Measurements from ENCODE around the gene UGT1A6.

Gene UGT1A6

DNA sequence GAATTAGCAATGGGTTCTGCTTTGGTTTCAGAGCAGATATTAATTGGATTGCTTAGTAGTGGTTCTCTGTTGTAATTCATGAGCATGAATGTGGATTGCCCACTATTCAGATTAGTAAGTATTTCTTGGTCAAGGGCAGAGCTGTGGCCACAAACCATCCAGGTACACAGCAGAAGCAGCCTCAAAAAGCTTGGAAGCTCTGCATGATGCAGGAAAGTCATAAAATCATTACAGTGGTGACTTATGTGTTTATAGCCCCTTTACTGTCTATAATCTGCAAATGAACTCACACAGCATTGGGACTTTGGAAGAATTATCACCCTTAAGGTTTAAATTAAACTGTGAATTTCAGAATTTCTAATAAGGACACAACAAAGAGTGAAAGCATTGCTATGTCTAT, 65.5 kb downstream of the UGT1A6 start:
- H3K4me1 Mint-ChIP-seq (ENCODE audit: low read depth), result no peaks in the 10 kb centered on the region
- no peaks in the 10 kb centered on the region for H3K9me3 Mint-ChIP-seq

DNA sequence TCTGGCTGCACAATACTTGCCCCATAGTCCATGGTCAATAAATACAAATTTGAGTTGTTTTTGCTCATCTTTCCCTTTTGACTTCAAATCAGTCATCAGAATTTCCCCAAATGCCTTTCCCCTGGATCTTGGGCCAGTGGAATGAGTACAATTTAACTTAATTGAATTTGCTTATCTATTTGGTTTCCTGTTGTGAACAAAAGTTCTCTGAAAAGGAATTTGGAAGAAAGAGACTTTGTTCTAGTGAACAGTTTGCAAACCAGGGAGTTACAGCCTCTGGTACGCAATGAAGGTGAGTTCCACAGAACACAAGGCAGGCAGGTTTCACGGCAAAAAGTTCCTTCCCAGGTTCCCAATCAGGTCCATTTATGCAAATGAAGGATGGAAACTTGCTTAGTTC, 66.2 kb downstream of the UGT1A6 start:
- no peaks in the 10 kb centered on the region for H3K36me3 Mint-ChIP-seq (ENCODE audit: low read depth)

More for the DNA sequence above, 65.5 kb downstream of the UGT1A6 start:
- Mint-ChIP-seq H3K4me3 (no peak overlapping the region), H3K36me3 (ENCODE audit: low read depth) (no peaks in the 10 kb centered on the region), H3K27ac (no peak overlapping the region), H3K27me3 (peaks cover 20% of the 10 kb centered on the region)
- no peak for DNase-seq

GRCh38 chr2:233760043-233760442, 67.4 kb downstream of the UGT1A6 start, which contains the start of gene UGT1A1:
TSS of gene UGT1A1 (plus strand) at chr2:233760270. CDS start at chr2:233760288, 18 bp downstream.
- peaks cover 21% of the 10 kb centered on the region for H3K27me3 Mint-ChIP-seq
- DNase-seq, result no peak
- no peaks in the 10 kb centered on the region for H3K4me1 Mint-ChIP-seq (ENCODE audit: low read depth)
- H3K9me3 Mint-ChIP-seq, result no peaks in the 10 kb centered on the region
- no peaks in the 10 kb centered on the region for H3K36me3 Mint-ChIP-seq (ENCODE audit: low read depth)
- no peak within 1 kb of the TSS for H3K4me3 Mint-ChIP-seq
- no peak within 1 kb of the TSS for H3K27ac Mint-ChIP-seq

More for the DNA sequence above, 66.2 kb downstream of the UGT1A6 start:
- no peak for DNase-seq
- Mint-ChIP-seq H3K27ac (no peak overlapping the region), H3K4me1 (ENCODE audit: low read depth) (no peaks in the 10 kb centered on the region), H3K27me3 (peaks cover 20% of the 10 kb centered on the region), H3K4me3 (no peak overlapping the region), H3K9me3 (no peaks in the 10 kb centered on the region)

DNA sequence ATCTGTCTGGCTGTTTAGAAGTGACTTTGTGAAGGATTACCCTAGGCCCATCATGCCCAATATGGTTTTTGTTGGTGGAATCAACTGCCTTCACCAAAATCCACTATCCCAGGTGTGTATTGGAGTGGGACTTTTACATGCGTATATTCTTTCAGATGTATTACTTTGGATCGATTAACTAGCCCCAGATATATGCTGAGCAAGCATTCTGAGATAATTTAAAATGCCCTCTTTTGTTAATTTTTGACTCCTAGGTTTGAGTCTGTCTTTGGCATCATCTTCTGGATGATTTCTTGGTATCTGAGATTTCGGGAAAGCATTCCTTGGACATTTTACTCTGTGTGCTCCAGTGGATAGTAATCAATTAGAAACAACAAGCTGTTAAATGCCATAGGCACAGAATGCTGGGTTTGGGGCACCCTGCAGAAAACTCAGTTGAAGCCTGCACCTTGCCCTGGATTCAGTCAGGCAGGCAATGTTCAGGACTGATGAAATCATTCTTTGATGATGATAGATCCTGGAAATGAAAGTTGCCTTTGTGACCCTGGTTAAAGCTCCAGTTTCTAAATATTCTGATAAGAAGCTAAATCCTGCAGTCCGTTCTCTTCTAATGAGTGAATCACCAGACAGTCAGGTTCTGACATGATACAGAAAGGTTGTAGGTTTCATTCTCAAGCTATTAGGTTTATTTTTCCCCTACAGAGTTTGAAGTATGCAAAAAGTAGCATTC, 68.5 kb downstream of the UGT1A6 start:
- peaks cover 24% of the 10 kb centered on the region for H3K27me3 Mint-ChIP-seq
- H3K9me3 Mint-ChIP-seq, result no peaks in the 10 kb centered on the region
- no peak overlapping the region for H3K4me3 Mint-ChIP-seq
- no peak for DNase-seq
- H3K36me3 Mint-ChIP-seq (ENCODE audit: low read depth), result no peaks in the 10 kb centered on the region
- H3K27ac Mint-ChIP-seq, result no peak overlapping the region
- no peaks in the 10 kb centered on the region for H3K4me1 Mint-ChIP-seq (ENCODE audit: low read depth)

- Mint-ChIP-seq H3K4me1 (ENCODE audit: low read depth) (no peaks in the 10 kb centered on the region), H3K27me3 (peaks cover 28% of the 10 kb centered on the region), H3K4me3 (no peak overlapping the region), H3K27ac (no peak overlapping the region), H3K36me3 (ENCODE audit: low read depth) (no peaks in the 10 kb centered on the region), H3K9me3 (no peaks in the 10 kb centered on the region)
- DNase-seq, result no peak
These were observed 71.6 kb downstream of the UGT1A6 start for GRCh38 chr2:233764264-233764663.

- Mint-ChIP-seq H3K36me3 (ENCODE audit: low read depth) (no peaks in the 10 kb centered on the region), H3K9me3 (no peaks in the 10 kb centered on the region), H3K4me1 (ENCODE audit: low read depth) (no peaks in the 10 kb centered on the region), H3K27me3 (peaks cover 31% of the 10 kb centered on the region), H3K4me3 (no peak overlapping the region), H3K27ac (no peak overlapping the region)
- no peak for DNase-seq
These were observed 72.1 kb downstream of the UGT1A6 start for GRCh38 chr2:233764761-233765160.

GRCh38 chr2:233766416-233766815, 73.7 kb downstream of the UGT1A6 start:
- peaks cover 31% of the 10 kb centered on the region for H3K27me3 Mint-ChIP-seq
- no peak overlapping the region for H3K4me3 Mint-ChIP-seq
- H3K4me1 Mint-ChIP-seq (ENCODE audit: low read depth), result no peaks in the 10 kb centered on the region
- no peak overlapping the region for H3K27ac Mint-ChIP-seq
- no peaks in the 10 kb centered on the region for H3K9me3 Mint-ChIP-seq
- no peak for DNase-seq
- H3K36me3 Mint-ChIP-seq (ENCODE audit: low read depth), result no peaks in the 10 kb centered on the region

DNA sequence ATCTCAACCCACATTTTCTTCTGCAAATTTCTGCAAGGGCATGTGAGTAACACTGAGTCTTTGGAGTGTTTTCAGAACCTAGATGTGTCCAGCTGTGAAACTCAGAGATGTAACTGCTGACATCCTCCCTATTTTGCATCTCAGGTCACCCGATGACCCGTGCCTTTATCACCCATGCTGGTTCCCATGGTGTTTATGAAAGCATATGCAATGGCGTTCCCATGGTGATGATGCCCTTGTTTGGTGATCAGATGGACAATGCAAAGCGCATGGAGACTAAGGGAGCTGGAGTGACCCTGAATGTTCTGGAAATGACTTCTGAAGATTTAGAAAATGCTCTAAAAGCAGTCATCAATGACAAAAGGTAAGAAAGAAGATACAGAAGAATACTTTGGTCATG, 75.4 kb downstream of the UGT1A6 start:
- H3K4me1 Mint-ChIP-seq (ENCODE audit: low read depth), result no peaks in the 10 kb centered on the region
- H3K36me3 Mint-ChIP-seq (ENCODE audit: low read depth), result no peaks in the 10 kb centered on the region
- H3K9me3 Mint-ChIP-seq, result no peaks in the 10 kb centered on the region
- peaks cover 34% of the 10 kb centered on the region for H3K27me3 Mint-ChIP-seq
- H3K27ac Mint-ChIP-seq, result no peak overlapping the region
- DNase-seq, result no peak
- no peak overlapping the region for H3K4me3 Mint-ChIP-seq

GRCh38 chr2:233769260-233769659, 76.6 kb downstream of the UGT1A6 start:
- H3K27me3 Mint-ChIP-seq, result peaks cover 28% of the 10 kb centered on the region
- H3K4me1 Mint-ChIP-seq (ENCODE audit: low read depth), result no peaks in the 10 kb centered on the region
- H3K27ac Mint-ChIP-seq, result no peak overlapping the region
- DNase-seq, result no peak
- H3K9me3 Mint-ChIP-seq, result no peaks in the 10 kb centered on the region
- H3K4me3 Mint-ChIP-seq, result no peak overlapping the region
- H3K36me3 Mint-ChIP-seq (ENCODE audit: low read depth), result no peaks in the 10 kb centered on the region

DNA sequence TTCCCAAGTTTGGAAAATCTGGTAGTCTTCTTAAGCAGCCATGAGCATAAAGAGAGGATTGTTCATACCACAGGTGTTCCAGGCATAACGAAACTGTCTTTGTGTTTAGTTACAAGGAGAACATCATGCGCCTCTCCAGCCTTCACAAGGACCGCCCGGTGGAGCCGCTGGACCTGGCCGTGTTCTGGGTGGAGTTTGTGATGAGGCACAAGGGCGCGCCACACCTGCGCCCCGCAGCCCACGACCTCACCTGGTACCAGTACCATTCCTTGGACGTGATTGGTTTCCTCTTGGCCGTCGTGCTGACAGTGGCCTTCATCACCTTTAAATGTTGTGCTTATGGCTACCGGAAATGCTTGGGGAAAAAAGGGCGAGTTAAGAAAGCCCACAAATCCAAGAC, 79.5 kb downstream of the UGT1A6 start:
- H3K27me3 Mint-ChIP-seq, result peaks cover 21% of the 10 kb centered on the region
- DNase-seq, result no peak
- H3K4me1 Mint-ChIP-seq (ENCODE audit: low read depth), result no peaks in the 10 kb centered on the region
- H3K4me3 Mint-ChIP-seq, result no peak overlapping the region
- H3K36me3 Mint-ChIP-seq (ENCODE audit: low read depth), result no peaks in the 10 kb centered on the region
- H3K9me3 Mint-ChIP-seq, result peaks cover 14% of the 10 kb centered on the region
- H3K27ac Mint-ChIP-seq, result no peak overlapping the region

DNA sequence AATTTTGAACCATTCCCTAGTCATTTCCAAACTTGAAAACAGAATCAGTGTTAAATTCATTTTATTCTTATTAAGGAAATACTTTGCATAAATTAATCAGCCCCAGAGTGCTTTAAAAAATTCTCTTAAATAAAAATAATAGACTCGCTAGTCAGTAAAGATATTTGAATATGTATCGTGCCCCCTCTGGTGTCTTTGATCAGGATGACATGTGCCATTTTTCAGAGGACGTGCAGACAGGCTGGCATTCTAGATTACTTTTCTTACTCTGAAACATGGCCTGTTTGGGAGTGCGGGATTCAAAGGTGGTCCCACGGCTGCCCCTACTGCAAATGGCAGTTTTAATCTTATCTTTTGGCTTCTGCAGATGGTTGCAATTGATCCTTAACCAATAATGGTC, 79.9 kb downstream of the UGT1A6 start:
- no peak overlapping the region for H3K4me3 Mint-ChIP-seq
- H3K27ac Mint-ChIP-seq, result no peak overlapping the region
- H3K4me1 Mint-ChIP-seq (ENCODE audit: low read depth), result no peaks in the 10 kb centered on the region
- H3K36me3 Mint-ChIP-seq (ENCODE audit: low read depth), result no peaks in the 10 kb centered on the region
- peaks cover 14% of the 10 kb centered on the region for H3K9me3 Mint-ChIP-seq
- H3K27me3 Mint-ChIP-seq, result peaks cover 18% of the 10 kb centered on the region
- DNase-seq, result no peak

DNA sequence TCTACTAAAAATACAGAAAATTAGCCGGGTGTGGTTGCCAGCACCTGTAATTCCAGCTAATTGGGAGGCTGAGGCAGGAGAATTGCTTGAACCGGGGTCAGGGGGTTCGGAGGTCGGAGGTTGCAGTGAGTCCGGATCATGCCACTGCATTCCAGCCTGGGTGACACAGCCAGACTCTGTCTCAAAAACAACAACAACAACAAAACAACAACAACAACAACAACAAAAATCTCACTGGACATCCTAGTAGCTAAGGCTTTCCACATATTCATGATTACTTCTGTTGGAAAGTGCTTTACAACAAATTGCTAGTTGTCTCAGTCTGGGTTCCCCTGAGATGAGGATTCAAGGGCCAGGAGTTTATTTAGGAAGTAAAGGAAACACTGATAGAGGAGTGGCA, 81.2 kb downstream of the UGT1A6 start:
- H3K27me3 Mint-ChIP-seq, result peaks cover 19% of the 10 kb centered on the region
- H3K9me3 Mint-ChIP-seq, result peaks cover 14% of the 10 kb centered on the region
- no peaks in the 10 kb centered on the region for H3K4me1 Mint-ChIP-seq (ENCODE audit: low read depth)
- H3K36me3 Mint-ChIP-seq (ENCODE audit: low read depth), result no peaks in the 10 kb centered on the region
- no peak for DNase-seq
- H3K27ac Mint-ChIP-seq, result no peak overlapping the region
- H3K4me3 Mint-ChIP-seq, result no peak overlapping the region

- H3K9me3 Mint-ChIP-seq, result peaks cover 14% of the 10 kb centered on the region
- peaks cover 20% of the 10 kb centered on the region for H3K27me3 Mint-ChIP-seq
These were observed 82.7 kb downstream of the UGT1A6 start for GRCh38 chr2:233775414-233775813.

GRCh38 chr2:233778030-233778429, 85.3 kb downstream of the UGT1A6 start, which contains the start of gene MROH2A:
TSS of gene MROH2A (plus strand) at chr2:233778330. CDS start at chr2:233779359, 1,029 bp downstream.
- no peaks in the 10 kb centered on the region for H3K36me3 Mint-ChIP-seq (ENCODE audit: low read depth)
- no peak for DNase-seq
- H3K4me1 Mint-ChIP-seq (ENCODE audit: low read depth), result no peaks in the 10 kb centered on the region
- H3K27ac Mint-ChIP-seq, result no peak within 1 kb of the TSS
- peaks cover 24% of the 10 kb centered on the region for H3K27me3 Mint-ChIP-seq
- peaks cover 14% of the 10 kb centered on the region for H3K9me3 Mint-ChIP-seq
- no peak within 1 kb of the TSS for H3K4me3 Mint-ChIP-seq

More at GRCh38 chr2:233775414-233775813, 82.7 kb downstream of the UGT1A6 start:
- Mint-ChIP-seq H3K36me3 (ENCODE audit: low read depth) (no peaks in the 10 kb centered on the region), H3K4me1 (ENCODE audit: low read depth) (no peaks in the 10 kb centered on the region), H3K4me3 (no peak overlapping the region), H3K27ac (no peak overlapping the region)
- no peak for DNase-seq

GRCh38 chr2:233779722-233780121, 87.0 kb downstream of the UGT1A6 start:
- DNase-seq, result no peak
- no peak overlapping the region for H3K27ac Mint-ChIP-seq
- H3K4me3 Mint-ChIP-seq, result no peak overlapping the region
- peaks cover 14% of the 10 kb centered on the region for H3K9me3 Mint-ChIP-seq
- peaks cover 25% of the 10 kb centered on the region for H3K27me3 Mint-ChIP-seq
- H3K36me3 Mint-ChIP-seq (ENCODE audit: low read depth), result no peaks in the 10 kb centered on the region
- H3K4me1 Mint-ChIP-seq (ENCODE audit: low read depth), result no peaks in the 10 kb centered on the region
